HG03064 (cell line): ENCODE data around the gene ADRB2.
"Not testable (repeated sequence)": the region's sequence is repeated elsewhere in the genome, so short reads cannot be mapped to it uniquely, and the experiment has no call there.

ENCODE experiments used
- ATAC-seq: cut with Tn5 transposase; IDR thresholded peaks from one replicate; pipeline ENCODE4 v1.9.1; 2021; ENCODE audit warnings: low read depth; ENCODE audit not compliant: unreplicated experiment

Gene ADRB2

DNA sequence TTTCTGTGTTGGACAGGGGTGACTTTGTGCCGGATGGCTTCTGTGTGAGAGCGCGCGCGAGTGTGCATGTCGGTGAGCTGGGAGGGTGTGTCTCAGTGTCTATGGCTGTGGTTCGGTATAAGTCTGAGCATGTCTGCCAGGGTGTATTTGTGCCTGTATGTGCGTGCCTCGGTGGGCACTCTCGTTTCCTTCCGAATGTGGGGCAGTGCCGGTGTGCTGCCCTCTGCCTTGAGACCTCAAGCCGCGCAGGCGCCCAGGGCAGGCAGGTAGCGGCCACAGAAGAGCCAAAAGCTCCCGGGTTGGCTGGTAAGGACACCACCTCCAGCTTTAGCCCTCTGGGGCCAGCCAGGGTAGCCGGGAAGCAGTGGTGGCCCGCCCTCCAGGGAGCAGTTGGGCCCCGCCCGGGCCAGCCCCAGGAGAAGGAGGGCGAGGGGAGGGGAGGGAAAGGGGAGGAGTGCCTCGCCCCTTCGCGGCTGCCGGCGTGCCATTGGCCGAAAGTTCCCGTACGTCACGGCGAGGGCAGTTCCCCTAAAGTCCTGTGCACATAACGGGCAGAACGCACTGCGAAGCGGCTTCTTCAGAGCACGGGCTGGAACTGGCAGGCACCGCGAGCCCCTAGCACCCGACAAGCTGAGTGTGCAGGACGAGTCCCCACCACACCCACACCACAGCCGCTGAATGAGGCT is at the start of gene ADRB2:
TSS of gene ADRB2 (plus strand) at position 559 of the 686 bp plus-strand sequence. CDS start 221 bp downstream, outside the sequence.
- ATAC-seq = peak; percentile 97

DNA sequence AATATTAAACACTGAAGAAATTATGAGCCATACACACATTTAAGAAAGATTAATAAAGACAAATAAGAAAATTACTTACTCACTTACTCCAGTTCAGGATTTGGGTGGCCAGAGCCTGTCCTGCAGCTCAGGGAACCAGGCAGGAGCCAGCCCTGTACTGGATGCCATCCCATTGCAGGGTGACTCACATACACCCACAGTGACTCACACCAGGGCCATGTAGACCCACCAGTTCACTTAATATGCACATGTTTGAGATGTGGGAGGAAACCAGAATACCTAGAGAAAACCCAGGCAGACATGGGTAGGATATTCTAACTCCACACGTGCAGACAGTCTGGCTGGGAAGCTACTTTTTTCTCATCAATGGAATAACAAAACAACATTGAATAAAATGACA is 49.6 kb upstream of the ADRB2 start:
- ATAC-seq = no peak

DNA sequence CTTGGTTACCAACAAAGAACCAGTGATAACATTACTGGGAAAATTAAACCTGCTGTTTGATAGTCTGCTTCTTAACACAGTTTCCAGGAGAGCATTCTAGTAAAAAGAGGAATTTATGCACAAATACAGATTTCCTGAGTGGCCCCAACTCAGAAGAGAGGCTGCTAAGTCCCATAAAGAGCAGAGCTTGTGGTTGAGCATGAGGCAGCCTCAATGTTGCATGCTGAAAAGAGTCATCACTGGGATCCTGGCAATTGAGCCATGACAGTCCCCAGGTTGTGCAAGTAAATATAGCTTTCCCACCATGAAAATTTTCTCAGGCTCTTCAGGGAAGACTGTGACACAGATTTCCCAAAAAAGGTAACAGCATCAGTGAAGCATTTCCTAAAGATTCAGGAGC is 47.5 kb upstream of the ADRB2 start:
- no peak for ATAC-seq

GRCh38 chr5:148780711-148781110 is 45.7 kb upstream of the ADRB2 start:
- ATAC-seq = no peak

- no peak for ATAC-seq
Measured at GRCh38 chr5:148781766-148782165, 44.6 kb upstream of the ADRB2 start.

DNA sequence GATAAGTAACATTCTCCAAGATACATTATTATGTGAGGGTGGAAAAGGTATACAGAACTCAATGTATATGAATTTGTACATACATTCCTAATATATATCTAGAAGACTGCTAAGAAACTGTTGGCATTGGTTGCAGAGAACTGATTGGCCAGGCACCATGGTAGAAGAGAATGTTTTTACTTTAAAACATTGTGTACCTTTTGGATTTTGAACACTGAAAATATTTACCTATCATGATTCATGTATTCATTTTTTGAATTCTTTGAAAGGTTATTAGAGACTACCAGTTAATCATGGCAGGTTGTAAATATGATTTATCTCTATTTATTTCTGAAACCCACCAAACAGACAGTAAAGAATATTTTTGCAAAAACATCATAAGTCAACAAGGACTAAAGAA is 41.2 kb upstream of the ADRB2 start:
- no peak for ATAC-seq

DNA sequence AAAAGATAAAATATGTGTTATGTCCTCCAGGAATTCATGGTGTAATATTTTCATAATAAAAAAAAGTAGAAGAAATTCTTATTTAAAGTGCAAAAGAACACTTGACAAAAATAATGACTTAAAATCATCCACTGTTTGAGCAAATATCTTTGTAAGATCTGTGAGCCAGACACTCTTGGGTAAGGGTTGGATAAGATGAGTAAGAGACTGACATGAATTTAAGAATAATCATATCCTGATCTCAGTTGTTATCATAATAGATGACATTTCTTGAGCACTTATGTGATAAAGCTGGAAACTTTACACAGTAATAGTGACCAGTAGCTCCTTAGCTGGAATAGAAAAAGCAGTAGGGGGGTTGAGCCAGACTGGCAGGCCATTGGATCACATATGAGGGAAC is 40.0 kb upstream of the ADRB2 start:
- no peak for ATAC-seq

GRCh38 chr5:148788636-148789035 is 37.8 kb upstream of the ADRB2 start:
- ATAC-seq = no peak

DNA sequence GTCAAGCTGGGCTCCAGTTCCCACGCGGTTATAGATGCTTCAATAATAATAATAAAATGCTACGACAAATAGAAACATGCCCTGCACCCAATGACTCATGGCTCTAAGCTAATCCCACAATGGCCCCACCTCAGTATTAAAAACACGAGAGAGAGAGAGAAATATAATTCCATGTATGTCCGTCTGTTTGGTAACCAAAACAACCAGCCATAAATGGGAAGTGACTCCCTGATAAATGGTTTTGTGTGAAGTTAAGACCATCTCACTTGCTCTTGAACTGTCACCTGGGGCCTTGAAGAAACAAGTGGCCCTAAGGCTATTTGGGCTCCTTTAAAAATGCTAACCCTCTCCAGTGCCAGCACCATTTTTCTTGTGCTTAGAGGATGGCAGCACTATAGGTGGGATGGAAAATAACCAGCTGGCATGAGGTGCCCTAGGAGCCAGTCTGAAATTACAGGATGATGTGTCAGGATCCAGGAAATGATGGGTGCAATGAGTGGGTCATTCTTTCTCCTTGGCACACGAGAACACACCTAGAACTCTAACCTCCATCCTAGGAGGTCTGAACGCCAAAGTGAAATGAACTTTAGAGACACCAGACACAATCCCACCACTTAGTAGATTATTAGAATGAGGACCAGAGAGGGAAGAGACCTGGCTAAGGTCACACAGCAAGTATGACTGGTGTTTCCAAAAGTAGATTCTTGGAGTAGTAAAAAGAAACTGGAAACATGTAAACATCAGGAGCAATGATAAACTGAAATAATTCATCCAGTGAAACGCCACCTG is 35.7 kb upstream of the ADRB2 start:
- no peak for ATAC-seq

GRCh38 chr5:148791334-148791667 is 35.1 kb upstream of the ADRB2 start:
- peak; percentile 94 for ATAC-seq

GRCh38 chr5:148791696-148792095 is 34.7 kb upstream of the ADRB2 start:
- ATAC-seq = no peak

- ATAC-seq = no peak
Measured at GRCh38 chr5:148792744-148793143, 33.7 kb upstream of the ADRB2 start.

DNA sequence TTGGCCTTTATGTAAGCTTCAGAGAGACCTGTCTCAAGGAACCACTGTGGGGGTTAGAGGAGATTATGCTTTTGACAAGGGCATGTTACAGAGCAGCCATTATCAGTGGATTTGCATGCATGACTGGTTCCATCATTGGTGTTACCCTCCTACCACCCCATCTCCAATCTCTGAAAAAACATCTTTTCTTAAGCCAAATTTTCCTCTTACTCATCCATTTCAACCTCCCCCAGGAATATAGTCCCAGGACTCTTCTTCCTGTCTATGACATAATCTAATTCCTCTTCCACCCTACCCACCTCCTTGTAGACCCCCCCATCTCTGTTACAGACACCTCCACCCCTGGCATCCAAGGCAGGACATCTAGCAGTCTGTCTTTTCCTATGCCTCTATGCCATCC is 33.1 kb upstream of the ADRB2 start:
- no peak for ATAC-seq

- no peak for ATAC-seq
Measured at GRCh38 chr5:148794275-148794674, 32.1 kb upstream of the ADRB2 start.

GRCh38 chr5:148794729-148795561 is 31.5 kb upstream of the ADRB2 start:
- peak; percentile 40 for ATAC-seq

DNA sequence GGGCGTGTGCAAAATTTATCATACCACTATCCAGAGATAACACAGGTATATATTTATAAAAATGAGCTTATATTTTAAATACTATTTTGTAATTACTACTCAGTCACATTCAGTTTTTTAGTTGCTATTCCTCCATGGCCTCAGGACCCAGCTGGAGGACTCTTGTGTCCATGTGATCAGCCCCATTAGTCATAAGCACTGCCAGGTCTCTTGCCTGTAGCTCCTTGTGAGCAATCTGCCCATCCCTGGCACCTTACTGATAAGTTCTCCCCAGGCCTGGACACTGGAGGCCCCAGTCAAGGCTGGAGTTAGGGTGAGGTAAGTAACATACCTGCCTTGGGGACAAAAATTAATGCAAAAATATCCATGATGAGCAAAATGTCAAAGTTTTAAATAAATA is 29.5 kb upstream of the ADRB2 start:
- ATAC-seq = no peak

DNA sequence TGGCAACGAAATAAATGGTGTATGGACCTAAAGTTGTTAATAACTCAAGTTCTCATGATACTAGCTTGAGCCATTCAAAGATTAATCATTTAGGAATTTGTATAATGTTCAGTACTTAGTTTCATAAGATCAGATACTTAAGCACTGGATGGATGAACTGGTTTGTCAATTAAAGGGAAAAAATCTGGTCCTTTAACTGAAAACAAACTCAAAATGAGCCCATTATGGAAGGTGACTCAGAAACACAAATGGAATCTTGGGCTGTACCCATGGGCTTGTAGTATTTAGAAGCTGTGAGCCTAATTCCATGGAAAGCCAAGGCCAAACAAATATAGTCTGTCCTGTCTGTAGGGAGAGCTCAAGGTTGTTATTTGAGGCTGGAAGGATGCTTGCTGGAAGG is 27.6 kb upstream of the ADRB2 start:
- no peak for ATAC-seq

- ATAC-seq = no peak
Measured at GRCh38 chr5:148799737-148800527, 26.5 kb upstream of the ADRB2 start.

GRCh38 chr5:148801682-148802276 is 24.6 kb upstream of the ADRB2 start:
- ATAC-seq = no peak

DNA sequence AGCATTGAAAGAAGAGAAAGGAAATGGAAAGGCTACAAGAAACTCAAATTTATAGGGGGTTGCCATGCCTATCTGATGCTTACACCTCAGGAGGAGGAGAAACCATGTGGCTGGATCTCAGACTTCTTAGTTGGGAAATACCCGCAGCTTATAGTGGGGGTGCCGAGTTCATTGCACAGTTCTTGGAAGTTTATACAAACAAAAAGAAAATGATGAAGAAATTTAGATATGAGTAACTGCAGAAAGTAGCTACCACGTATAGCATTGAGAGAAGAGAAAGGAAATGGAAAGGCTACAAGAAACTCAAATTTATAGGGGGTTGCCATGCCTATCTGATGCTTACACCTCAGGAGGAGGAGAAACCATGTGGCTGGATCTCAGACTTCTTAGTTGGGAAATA is 23.0 kb upstream of the ADRB2 start:
- not testable (repeated sequence) for ATAC-seq
